ENCODE data around the gene ZNF502. TPM values are rescaled to one million over a fixed set of nuclear protein-coding genes. Genes with fewer than 3 reads are reported as not detected.

Gene ZNF502
- total and polyA plus RNA-seq, 2 of the 13 experiments (the other 11 are each of a cell fraction or from before 2014, with no cell fraction given): not detected

DNA sequence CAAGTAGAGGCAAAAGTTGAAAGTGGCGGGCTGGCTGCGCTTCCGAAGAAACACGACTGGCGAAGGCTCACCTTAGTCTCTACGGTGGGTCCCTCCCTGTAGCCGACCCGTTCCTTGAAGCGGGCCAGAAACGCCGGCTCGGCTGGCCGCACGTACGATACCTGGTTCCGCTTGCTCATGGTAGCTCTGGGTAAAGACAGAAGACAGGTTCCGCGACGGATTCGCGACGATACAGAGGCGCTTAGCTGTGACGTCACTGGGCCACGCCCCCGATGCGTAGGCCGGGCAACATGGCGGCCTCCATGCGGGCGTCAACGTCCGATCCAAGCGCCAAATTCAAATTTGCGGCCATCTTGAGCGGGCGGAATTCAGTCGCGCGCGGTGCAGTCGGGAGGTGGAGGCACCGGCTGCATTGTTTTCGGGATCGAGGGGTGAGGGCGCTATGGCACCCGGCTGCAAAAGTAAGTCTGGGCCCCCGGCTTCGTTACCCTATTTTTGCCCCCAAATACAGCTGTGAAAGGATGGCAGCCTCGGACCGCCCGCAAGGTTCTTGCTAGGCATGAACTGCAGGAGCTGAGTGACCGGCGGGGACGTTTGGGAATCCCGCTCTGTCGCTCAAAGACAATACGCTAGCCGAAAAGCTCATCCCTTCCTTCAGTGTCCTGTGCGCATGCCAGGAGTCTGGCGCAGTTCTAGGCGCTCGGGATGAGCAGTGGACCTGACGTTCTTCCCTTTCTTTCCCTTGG is 49.1 kb downstream of the ZNF502 start, which contains the start of the genes KIAA1143 and KIF15 (continued):
- TF ChIP-seq RBM39 (IDR thresholded peaks at IDR 0.05; ENCODE audit: low read depth, low read length, poor library complexity, severe bottlenecking): peak; percentile 76
- TF ChIP-seq CAMTA2 (CRISPR knock-in tag; IDR thresholded peaks at IDR 0.05; ENCODE audit: borderline replicate concordance): no peak
- TF ChIP-seq ZNF263 (CRISPR knock-in tag; IDR thresholded peaks at IDR 0.05): peak; percentile 68; the same call in 1 of the 2 replicates
- TF ChIP-seq, protein P1, sequence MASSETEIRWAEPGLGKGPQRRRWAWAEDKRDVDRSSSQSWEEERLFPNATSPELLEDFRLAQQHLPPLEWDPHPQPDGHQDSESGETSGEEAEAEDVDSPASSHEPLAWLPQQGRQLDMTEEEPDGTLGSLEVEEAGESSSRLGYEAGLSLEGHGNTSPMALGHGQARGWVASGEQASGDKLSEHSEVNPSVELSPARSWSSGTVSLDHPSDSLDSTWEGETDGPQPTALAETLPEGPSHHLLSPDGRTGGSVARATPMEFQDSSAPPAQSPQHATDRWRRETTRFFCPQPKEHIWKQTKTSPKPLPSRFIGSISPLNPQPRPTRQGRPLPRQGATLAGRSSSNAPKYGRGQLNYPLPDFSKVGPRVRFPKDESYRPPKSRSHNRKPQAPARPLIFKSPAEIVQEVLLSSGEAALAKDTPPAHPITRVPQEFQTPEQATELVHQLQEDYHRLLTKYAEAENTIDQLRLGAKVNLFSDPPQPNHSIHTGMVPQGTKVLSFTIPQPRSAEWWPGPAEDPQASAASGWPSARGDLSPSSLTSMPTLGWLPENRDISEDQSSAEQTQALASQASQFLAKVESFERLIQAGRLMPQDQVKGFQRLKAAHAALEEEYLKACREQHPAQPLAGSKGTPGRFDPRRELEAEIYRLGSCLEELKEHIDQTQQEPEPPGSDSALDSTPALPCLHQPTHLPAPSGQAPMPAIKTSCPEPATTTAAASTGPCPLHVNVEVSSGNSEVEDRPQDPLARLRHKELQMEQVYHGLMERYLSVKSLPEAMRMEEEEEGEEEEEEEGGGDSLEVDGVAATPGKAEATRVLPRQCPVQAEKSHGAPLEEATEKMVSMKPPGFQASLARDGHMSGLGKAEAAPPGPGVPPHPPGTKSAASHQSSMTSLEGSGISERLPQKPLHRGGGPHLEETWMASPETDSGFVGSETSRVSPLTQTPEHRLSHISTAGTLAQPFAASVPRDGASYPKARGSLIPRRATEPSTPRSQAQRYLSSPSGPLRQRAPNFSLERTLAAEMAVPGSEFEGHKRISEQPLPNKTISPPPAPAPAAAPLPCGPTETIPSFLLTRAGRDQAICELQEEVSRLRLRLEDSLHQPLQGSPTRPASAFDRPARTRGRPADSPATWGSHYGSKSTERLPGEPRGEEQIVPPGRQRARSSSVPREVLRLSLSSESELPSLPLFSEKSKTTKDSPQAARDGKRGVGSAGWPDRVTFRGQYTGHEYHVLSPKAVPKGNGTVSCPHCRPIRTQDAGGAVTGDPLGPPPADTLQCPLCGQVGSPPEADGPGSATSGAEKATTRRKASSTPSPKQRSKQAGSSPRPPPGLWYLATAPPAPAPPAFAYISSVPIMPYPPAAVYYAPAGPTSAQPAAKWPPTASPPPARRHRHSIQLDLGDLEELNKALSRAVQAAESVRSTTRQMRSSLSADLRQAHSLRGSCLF (CRISPR knock-in tag; IDR thresholded peaks at IDR 0.05; ENCODE audit: borderline replicate concordance): no peak
- TF ChIP-seq, protein P2, sequence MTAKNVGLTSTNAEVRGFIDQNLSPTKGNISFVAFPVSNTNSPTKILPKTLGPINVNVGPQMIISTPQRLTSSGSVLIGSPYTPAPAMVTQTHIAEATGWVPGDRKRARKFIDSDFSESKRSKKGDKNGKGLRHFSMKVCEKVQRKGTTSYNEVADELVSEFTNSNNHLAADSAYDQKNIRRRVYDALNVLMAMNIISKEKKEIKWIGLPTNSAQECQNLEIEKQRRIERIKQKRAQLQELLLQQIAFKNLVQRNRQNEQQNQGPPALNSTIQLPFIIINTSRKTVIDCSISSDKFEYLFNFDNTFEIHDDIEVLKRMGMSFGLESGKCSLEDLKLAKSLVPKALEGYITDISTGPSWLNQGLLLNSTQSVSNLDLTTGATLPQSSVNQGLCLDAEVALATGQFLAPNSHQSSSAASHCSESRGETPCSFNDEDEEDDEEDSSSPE (CRISPR knock-in tag; IDR thresholded peaks at IDR 0.05): peak; percentile 100
- no peak for TF ChIP-seq ZNF20 (CRISPR knock-in tag; IDR thresholded peaks at IDR 0.05)
- TF ChIP-seq NCOA5 (CRISPR knock-in tag; IDR thresholded peaks at IDR 0.05): no peak
- TF ChIP-seq TBP (CRISPR knock-in tag; IDR thresholded peaks at IDR 0.05): no peak
- TF ChIP-seq ATAD3A (CRISPR knock-in tag; IDR thresholded peaks at IDR 0.05): no peak
- TF ChIP-seq MXI1 (IDR thresholded peaks at IDR 0.05; ENCODE audit: borderline replicate concordance, low read depth, low read length): peak; percentile 98
- TF ChIP-seq ZNF460 (CRISPR knock-in tag; IDR thresholded peaks at IDR 0.05; ENCODE audit: borderline replicate concordance): no peak; the same call in 1 of the 2 replicates
- TF ChIP-seq, protein P3, sequence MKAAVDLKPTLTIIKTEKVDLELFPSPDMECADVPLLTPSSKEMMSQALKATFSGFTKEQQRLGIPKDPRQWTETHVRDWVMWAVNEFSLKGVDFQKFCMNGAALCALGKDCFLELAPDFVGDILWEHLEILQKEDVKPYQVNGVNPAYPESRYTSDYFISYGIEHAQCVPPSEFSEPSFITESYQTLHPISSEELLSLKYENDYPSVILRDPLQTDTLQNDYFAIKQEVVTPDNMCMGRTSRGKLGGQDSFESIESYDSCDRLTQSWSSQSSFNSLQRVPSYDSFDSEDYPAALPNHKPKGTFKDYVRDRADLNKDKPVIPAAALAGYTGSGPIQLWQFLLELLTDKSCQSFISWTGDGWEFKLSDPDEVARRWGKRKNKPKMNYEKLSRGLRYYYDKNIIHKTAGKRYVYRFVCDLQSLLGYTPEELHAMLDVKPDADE (CRISPR knock-in tag; IDR thresholded peaks at IDR 0.05): no peak
- TF ChIP-seq ZNF496 (CRISPR knock-in tag; IDR thresholded peaks at IDR 0.05; ENCODE audit: insufficient replicate concordance): no peak
- TF ChIP-seq ZNF441 (CRISPR knock-in tag; IDR thresholded peaks at IDR 0.05; ENCODE audit: borderline replicate concordance): peak; percentile 98
- TF ChIP-seq ZNF552 (CRISPR knock-in tag; IDR thresholded peaks at IDR 0.05; ENCODE audit: borderline replicate concordance): peak; percentile 40; the same call in 1 of the 2 replicates
- TF ChIP-seq, protein P4, sequence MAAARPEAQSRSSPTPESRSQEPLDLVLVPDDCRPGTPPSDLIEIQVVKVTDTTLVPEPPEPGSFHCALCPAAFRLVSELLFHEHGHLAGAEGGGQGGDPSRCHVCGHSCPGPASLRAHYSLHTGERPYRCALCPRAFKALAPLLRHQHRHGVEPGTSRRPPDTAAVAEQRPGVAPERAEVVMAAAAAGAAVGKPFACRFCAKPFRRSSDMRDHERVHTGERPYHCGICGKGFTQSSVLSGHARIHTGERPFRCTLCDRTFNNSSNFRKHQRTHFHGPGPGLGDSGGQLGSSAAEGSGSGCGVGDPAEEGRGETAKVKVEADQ (CRISPR knock-in tag; IDR thresholded peaks at IDR 0.05; ENCODE audit: borderline replicate concordance): no peak
- no peak for TF ChIP-seq HMG20A (CRISPR knock-in tag; IDR thresholded peaks at IDR 0.05; ENCODE audit: borderline replicate concordance)
- no peak for TF ChIP-seq KDM6A (CRISPR knock-in tag; IDR thresholded peaks at IDR 0.05; ENCODE audit: low read depth)
- TF ChIP-seq NAIF1 (CRISPR knock-in tag; IDR thresholded peaks at IDR 0.05; ENCODE audit: borderline replicate concordance): no peak
- TF ChIP-seq EP300 (IDR thresholded peaks at IDR 0.05; ENCODE audit: low read depth in 2 of 2, low read length in 2 of 2): peak; percentile 8 to 37; a peak in 2 of 4 replicates
- TF ChIP-seq EP300 (CRISPR knock-in tag; IDR thresholded peaks at IDR 0.05; ENCODE audit: borderline replicate concordance): no peak
- peak; percentile 99 for TF ChIP-seq KMT2A (CRISPR knock-in tag; IDR thresholded peaks at IDR 0.05)

Data from HepG2 (cell line).